Esophagus squamous epithelium (tissue), 5 donors: ENCODE data around the gene TMEM61. TPM values are rescaled to one million over a fixed set of nuclear protein-coding genes. Genes with fewer than 3 reads are reported as not detected.

Experiments
- DNase-seq: peaks from one replicate; lab custom pipeline; 2025; lab: John Stamatoyannopoulos, UW
- H3K27ac ChIP-seq, 4 donors: fragments of 200-600 bp; sonication (generic); one replicate each; pipeline ENCODE4 v1.5.1; 2016 to 2019; ENCODE audit warnings: mild to moderate bottlenecking in 1 of 4
- H3K27me3 ChIP-seq, 4 donors: fragments of 200-600 bp; sonication (generic); 1 replicate in 3 of 4; 2 replicates in 1 of 4; pipeline versions ENCODE4 v1.5.1 to v1.6.0; 2017 to 2021; ENCODE audit warnings: antibody characterized with exemption in 1 of 4
- H3K36me3 ChIP-seq, 3 donors: fragments of 200-600 bp; sonication (generic); one replicate each; pipeline ENCODE4 v1.5.1; 2016 to 2019
- H3K4me1 ChIP-seq, 3 donors: fragments of 200-600 bp; sonication (generic); one replicate each; pipeline ENCODE4 v1.5.1; 2017 to 2019
- H3K4me3 ChIP-seq, 4 donors: fragments of 200-600 bp; sonication (generic); 1 replicate in 3 of 4; 2 replicates in 1 of 4; pipeline ENCODE4 v1.5.1; 2016 to 2019; ENCODE audit warnings: mild to moderate bottlenecking in 2 of 4, moderate library complexity in 1 of 4
- H3K9me3 ChIP-seq, 3 donors: fragments of 200-600 bp; sonication (generic); one replicate each; pipeline ENCODE4 v1.5.1; 2016 to 2019
- POLR2A ChIP-seq, 4 donors: fragments of 450-650 bp; IDR thresholded peaks; one replicate each; pipeline ENCODE4 v1.6.1; 2017; ENCODE audit warnings: antibody characterized with exemption in 4 of 4, mild to moderate bottlenecking in 4 of 4, moderate library complexity in 3 of 4
- WGBS, 2 donors: methylation state at CpG; one replicate each; pipeline ENCODE4 v1.1.5; 2018; 5-methylcytosine and 5-hydroxymethylcytosine counted together
- intact Hi-C: fragments of 100-400 bp; cut with DNase I; formaldehyde crosslinking; loops from one replicate; pipeline ENCODE4 v1.15.0; 2022
- total RNA-seq, 4 donors: library from RNA; depleted of rRNA; stranded (reverse); fragments of >200 nt; gene quantifications; one replicate each; pipeline ENCODE4 v1.1.0, GENCODE V29; 2016
- TF ChIP-seq, protein P1 (sequence below), 6 experiments: fragments of 450-650 bp in 4 of 6; fragments of 200-600 bp in 2 of 6; sonication (generic) in 2 of 6; IDR thresholded peaks; one replicate each; pipeline ENCODE4 v1.5.1; 2016 to 2019; ENCODE audit warnings: antibody characterized with exemption in 6 of 6, mild to moderate bottlenecking in 4 of 6, moderate library complexity in 4 of 6
- donor health status: DM: yes; HTN: yes; CAD: no.

The TMEM61 gene
- total RNA-seq, 4 donors from 2014 or later = 0.95 to 2.3 (median 1.0) TPM; not detected in 1

- Histone ChIP-seq H3K27me3 (peaks cover 0 to 51% (median 1%) of the 10 kb centered on the region in 4 donors), H3K4me3 (no peak overlapping the region), H3K27ac (no peak overlapping the region), H3K36me3 (no peaks in the 10 kb centered on the region), H3K4me1 (peaks cover 6 to 13% (median 7%) of the 10 kb centered on the region in 3 donors), H3K9me3 (no peaks in the 10 kb centered on the region)
- TF ChIP-seq POLR2A (IDR thresholded peaks at IDR 0.05) = no peak
- TF ChIP-seq, protein P1, sequence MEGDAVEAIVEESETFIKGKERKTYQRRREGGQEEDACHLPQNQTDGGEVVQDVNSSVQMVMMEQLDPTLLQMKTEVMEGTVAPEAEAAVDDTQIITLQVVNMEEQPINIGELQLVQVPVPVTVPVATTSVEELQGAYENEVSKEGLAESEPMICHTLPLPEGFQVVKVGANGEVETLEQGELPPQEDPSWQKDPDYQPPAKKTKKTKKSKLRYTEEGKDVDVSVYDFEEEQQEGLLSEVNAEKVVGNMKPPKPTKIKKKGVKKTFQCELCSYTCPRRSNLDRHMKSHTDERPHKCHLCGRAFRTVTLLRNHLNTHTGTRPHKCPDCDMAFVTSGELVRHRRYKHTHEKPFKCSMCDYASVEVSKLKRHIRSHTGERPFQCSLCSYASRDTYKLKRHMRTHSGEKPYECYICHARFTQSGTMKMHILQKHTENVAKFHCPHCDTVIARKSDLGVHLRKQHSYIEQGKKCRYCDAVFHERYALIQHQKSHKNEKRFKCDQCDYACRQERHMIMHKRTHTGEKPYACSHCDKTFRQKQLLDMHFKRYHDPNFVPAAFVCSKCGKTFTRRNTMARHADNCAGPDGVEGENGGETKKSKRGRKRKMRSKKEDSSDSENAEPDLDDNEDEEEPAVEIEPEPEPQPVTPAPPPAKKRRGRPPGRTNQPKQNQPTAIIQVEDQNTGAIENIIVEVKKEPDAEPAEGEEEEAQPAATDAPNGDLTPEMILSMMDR (IDR thresholded peaks at IDR 0.05) = no peak
- no peak for DNase-seq
- intact Hi-C loops = loop anchor here (5.0 kb wide), 1 partner anchor 43 kb away; no protein-coding TSS in a partner anchor
- 69 to 73% methylated on average over 10 to 12 of the region's 12 CpGs for WGBS, 2 donors
Observed at GRCh38 chr1:54995013-54995760, 14.8 kb downstream of the TMEM61 start.

DNA sequence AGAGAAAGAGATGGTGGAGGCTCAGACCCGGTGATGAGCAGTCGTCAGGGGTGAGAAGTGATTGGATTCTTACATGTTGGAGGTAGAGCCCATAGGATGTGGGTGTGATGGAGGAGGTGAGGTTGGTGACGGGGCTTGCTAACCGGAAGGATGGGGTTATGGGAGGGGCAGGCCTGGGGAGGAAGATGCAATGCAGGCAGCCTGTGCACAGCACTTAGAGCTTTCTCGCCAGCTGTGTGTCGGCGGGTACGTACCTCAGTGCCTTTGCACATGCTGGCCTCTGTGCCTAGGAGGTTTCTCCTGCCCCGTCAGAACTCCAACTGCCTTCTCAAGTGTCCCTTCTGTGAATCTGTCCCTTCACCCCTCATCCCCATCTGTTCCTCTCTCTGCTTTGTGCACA lies 15.4 kb downstream of the TMEM61 start:
- no peak for DNase-seq
- no peaks in the 10 kb centered on the region for H3K36me3 ChIP-seq
- no peaks in the 10 kb centered on the region for H3K9me3 ChIP-seq
- peaks cover 6 to 13% (median 7%) of the 10 kb centered on the region in 3 donors for H3K4me1 ChIP-seq
- TF ChIP-seq, protein P1 (IDR thresholded peaks at IDR 0.05) = no peak
- TF ChIP-seq POLR2A (IDR thresholded peaks at IDR 0.05) = no peak
- H3K27ac ChIP-seq = no peak overlapping the region
- H3K4me3 ChIP-seq = no peak overlapping the region
- intact Hi-C loops = loop anchor here (5.0 kb wide), 1 partner anchor 44 kb away; no protein-coding TSS in a partner anchor
- WGBS, 2 donors = 75 to 81% methylated on average over 9 of the region's 9 CpGs
- H3K27me3 ChIP-seq = peaks cover 0 to 58% (median 1%) of the 10 kb centered on the region in 4 donors

DNA sequence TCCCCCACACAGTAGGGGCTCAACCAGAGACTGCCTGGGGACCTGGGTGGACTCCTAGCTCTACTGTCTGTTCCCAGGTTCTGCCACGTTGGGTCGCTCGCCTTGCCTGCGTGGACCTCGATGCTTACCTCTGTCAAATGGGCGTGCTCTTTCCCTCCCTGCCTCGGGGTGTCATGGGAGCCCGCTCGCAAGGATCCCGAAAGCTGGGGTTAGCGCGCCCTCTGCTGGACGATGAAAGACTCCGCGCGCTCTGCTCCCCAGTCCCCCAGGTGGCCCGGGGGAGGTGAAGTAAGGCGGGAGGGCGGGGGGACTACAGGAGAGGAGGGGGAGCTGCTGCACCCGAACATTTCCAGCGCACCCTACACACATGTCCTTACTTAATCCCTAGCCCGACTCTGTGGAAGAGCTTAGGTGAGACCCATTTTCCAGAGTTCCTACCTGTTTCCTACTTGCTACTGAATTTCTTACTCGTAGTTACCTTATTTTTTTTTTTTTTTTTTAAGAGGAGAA lies 16.0 kb downstream of the TMEM61 start:
- TF ChIP-seq, protein P1 (IDR thresholded peaks at IDR 0.05) = peak; percentile 79 to 89 (median 85)
- no peak for TF ChIP-seq POLR2A (IDR thresholded peaks at IDR 0.05)
- no peak overlapping the region for H3K27ac ChIP-seq
- peaks cover 0 to 58% (median 1%) of the 10 kb centered on the region in 4 donors for H3K27me3 ChIP-seq
- 0 to 5% methylated on average over 6 to 11 of the region's 23 CpGs for WGBS, 2 donors
- DNase-seq = no peak
- no peaks in the 10 kb centered on the region for H3K36me3 ChIP-seq
- peaks cover 6 to 13% (median 7%) of the 10 kb centered on the region in 3 donors for H3K4me1 ChIP-seq
- peak overlapping the region in 2 of 4 donors; percentile 19 to 33 for H3K4me3 ChIP-seq
- H3K9me3 ChIP-seq = no peaks in the 10 kb centered on the region
- intact Hi-C loops = loop anchor here (5.0 kb wide), 1 partner anchor 44 kb away; no protein-coding TSS in a partner anchor

- H3K27me3 ChIP-seq = peaks cover 0 to 58% (median 1%) of the 10 kb centered on the region in 4 donors
- H3K4me1 ChIP-seq = peaks cover 6 to 13% (median 7%) of the 10 kb centered on the region in 3 donors
- H3K4me3 ChIP-seq = peak overlapping the region in 2 of 4 donors; percentile 19 to 33
- 12 to 17% methylated on average over 18 to 19 of the region's 46 CpGs for WGBS, 2 donors
- no peak for TF ChIP-seq POLR2A (IDR thresholded peaks at IDR 0.05)
- TF ChIP-seq, protein P1 (IDR thresholded peaks at IDR 0.05) = no peak
- H3K36me3 ChIP-seq = no peaks in the 10 kb centered on the region
- DNase-seq = no peak
- intact Hi-C loops = loop anchor here (5.0 kb wide), 1 partner anchor 45 kb away; no protein-coding TSS in a partner anchor
- no peak overlapping the region for H3K27ac ChIP-seq
- H3K9me3 ChIP-seq = no peaks in the 10 kb centered on the region
Observed at GRCh38 chr1:54996869-54997710, 16.7 kb downstream of the TMEM61 start.
